Loucy (cell line): Measurements from ENCODE around the gene FFAR1.

Experiments
- CTCF ChIP-seq: fragments of 200-600 bp; sonication (generic); conservative IDR thresholded peaks from 2 replicates; pipeline ENCODE4 v1.5.1; 2014; ENCODE audit warnings: mild to moderate bottlenecking, antibody characterized with exemption, low read length
- EZH2phosphoT487 ChIP-seq: fragments of 200-600 bp; IDR thresholded peaks from 2 replicates; pipeline ENCODE4 v1.6.1; 2018; ENCODE audit warnings: antibody characterized with exemption, mild to moderate bottlenecking, moderate library complexity, borderline replicate concordance

DNA sequence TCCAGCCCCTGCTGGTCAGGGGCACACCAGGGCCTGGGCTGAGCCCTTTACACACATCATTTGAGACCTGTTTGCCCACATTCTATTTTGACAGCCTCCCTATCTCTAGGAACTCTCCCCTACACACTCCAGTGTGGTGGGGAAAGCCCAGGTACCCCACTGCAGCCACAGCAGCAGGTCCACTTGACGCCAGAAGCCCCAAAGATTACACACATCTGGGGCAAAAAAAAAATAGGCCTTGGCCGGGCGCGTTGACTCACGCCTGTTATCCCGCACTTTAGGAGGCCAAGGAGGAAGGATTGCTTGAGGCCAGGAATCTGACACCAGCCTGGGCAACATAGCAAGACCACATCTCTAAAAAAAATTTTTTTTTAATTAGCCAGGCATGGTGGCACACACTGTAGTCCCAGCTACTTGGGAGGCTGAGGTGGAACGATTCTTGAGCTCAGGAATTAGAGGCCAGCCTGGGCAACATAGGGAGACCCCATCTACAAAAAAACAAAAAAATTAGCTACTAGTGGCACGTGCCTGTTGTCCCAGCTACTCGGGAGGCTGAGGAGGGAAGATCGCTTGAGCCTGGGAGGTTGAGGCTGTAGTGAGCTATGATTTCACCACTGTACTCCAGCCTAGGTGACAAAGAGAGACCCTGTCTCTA, 36.8 kb upstream of the FFAR1 start:
- TF ChIP-seq CTCF (no peak), EZH2phosphoT487 (no peak)
